ENCODE results near the gene RPTOR. TPM values are rescaled to one million over a fixed set of nuclear protein-coding genes. Genes with fewer than 3 reads are reported as not detected.
A peak's percentile ranks its signal among the peaks of the same experiment; 100 is the strongest.

RPTOR gene
- total RNA-seq, 1 donor from 2014 or later, result 65.9 TPM

DNA sequence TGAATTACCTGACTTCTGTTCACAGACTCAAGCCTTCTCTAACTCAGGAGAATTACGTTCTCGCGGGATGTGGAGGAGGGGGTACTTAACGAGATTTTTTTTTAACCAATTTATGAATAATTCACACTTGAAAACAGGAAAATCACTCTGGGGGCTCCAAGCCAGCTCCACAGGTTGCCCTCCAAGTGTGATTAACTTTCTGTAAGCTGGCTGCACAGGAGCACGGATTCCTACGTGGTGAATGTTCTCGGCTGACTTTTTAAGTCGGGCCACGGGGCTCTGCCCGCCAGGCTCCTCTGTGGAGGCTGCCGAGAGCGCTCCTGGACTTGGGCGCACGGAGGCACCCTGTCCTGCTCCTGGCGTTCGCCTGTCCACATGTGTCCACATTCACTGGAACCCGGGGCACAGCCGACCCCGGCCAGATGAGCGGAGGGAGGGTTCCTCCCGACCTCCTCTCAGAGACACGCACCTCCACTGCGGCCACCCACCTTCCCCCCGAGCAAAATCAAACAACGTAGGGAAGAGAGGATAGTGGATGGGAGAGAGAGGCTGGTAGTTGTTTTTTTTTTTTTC lies 299.9 kb downstream of the RPTOR start:
- CTCF ChIA-PET, result no interaction called here
- ATAC-seq (ENCODE audit: low read depth), result no peak
- H3K27me3 Mint-ChIP-seq, result no peaks in the 10 kb centered on the region
- H3K36me3 Mint-ChIP-seq (ENCODE audit: low read depth), result peaks cover 19% of the 10 kb centered on the region
- POLR2A ChIA-PET, result interaction anchor here (1.6 to 1.8 kb wide), 2 partner anchors 12 to 33 kb away, joined by 4 read pairs; no protein-coding TSS in a partner anchor
- no peak overlapping the region for H3K4me3 Mint-ChIP-seq
- no peaks in the 10 kb centered on the region for H3K9me3 Mint-ChIP-seq
- TF ChIP-seq, protein P1, sequence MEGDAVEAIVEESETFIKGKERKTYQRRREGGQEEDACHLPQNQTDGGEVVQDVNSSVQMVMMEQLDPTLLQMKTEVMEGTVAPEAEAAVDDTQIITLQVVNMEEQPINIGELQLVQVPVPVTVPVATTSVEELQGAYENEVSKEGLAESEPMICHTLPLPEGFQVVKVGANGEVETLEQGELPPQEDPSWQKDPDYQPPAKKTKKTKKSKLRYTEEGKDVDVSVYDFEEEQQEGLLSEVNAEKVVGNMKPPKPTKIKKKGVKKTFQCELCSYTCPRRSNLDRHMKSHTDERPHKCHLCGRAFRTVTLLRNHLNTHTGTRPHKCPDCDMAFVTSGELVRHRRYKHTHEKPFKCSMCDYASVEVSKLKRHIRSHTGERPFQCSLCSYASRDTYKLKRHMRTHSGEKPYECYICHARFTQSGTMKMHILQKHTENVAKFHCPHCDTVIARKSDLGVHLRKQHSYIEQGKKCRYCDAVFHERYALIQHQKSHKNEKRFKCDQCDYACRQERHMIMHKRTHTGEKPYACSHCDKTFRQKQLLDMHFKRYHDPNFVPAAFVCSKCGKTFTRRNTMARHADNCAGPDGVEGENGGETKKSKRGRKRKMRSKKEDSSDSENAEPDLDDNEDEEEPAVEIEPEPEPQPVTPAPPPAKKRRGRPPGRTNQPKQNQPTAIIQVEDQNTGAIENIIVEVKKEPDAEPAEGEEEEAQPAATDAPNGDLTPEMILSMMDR (IDR thresholded peaks at IDR 0.05), result no peak
- intact Hi-C loops (cut with micrococcal nuclease), result no loop called here
- H3K27ac Mint-ChIP-seq, result no peak overlapping the region
- H3K4me1 Mint-ChIP-seq, result peaks cover 36% of the 10 kb centered on the region
- DNase-seq, result no peak

DNA sequence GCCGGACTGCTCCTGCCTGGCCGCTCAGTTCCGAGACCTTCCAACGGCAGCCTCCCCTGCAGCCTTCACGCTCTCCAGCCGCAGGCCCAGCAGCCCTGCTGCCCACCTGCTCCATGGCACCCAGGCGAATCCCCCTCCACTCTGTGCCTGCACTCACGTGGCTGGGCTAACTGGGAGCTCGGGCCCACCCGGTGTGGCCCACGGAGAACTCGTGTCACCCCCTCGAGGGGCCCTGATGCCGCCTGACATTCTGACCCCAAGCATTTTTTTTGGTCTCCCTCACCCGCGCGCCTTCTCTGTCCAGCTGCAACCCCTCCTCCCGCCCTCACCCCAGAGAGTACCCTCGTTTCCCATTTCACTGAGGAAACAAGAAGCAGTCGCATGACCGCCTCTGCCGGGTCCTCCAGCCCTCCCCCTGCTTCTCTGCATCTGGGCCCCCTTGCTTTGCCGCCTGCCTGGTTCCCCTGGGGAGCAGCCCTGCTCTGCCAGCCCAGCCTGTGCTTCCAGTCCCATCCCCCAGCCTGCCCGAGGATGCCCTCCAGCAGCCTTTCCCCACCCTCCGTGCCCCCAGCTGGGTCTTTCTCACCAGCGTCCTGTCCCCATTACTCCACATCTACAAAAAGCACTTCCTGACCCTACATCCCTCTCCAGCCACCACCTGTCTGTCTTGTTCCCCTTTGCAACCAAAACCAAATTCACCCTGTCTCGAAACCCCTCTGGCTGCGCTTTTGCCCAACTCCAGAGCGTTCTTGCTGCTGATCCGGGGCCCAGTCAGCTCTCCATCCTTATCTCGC lies 300.6 kb downstream of the RPTOR start:
- no peaks in the 10 kb centered on the region for H3K9me3 Mint-ChIP-seq
- POLR2A ChIA-PET, result interaction anchor here (0.6 to 1.8 kb wide), 5 partner anchors 11 to 413 kb away, joined by 3 to 16 read pairs (median 4); no protein-coding TSS in a partner anchor
- H3K27me3 Mint-ChIP-seq, result no peaks in the 10 kb centered on the region
- peaks cover 25% of the 10 kb centered on the region for H3K36me3 Mint-ChIP-seq (ENCODE audit: low read depth)
- CTCF ChIA-PET, result no interaction called here
- H3K27ac Mint-ChIP-seq, result no peak overlapping the region
- intact Hi-C loops (cut with micrococcal nuclease), result no loop called here
- peaks cover 36% of the 10 kb centered on the region for H3K4me1 Mint-ChIP-seq
- DNase-seq, result no peak
- TF ChIP-seq, protein P1 (IDR thresholded peaks at IDR 0.05), result no peak
- no peak overlapping the region for H3K4me3 Mint-ChIP-seq
- ATAC-seq (ENCODE audit: low read depth), result peak; percentile 25

DNA sequence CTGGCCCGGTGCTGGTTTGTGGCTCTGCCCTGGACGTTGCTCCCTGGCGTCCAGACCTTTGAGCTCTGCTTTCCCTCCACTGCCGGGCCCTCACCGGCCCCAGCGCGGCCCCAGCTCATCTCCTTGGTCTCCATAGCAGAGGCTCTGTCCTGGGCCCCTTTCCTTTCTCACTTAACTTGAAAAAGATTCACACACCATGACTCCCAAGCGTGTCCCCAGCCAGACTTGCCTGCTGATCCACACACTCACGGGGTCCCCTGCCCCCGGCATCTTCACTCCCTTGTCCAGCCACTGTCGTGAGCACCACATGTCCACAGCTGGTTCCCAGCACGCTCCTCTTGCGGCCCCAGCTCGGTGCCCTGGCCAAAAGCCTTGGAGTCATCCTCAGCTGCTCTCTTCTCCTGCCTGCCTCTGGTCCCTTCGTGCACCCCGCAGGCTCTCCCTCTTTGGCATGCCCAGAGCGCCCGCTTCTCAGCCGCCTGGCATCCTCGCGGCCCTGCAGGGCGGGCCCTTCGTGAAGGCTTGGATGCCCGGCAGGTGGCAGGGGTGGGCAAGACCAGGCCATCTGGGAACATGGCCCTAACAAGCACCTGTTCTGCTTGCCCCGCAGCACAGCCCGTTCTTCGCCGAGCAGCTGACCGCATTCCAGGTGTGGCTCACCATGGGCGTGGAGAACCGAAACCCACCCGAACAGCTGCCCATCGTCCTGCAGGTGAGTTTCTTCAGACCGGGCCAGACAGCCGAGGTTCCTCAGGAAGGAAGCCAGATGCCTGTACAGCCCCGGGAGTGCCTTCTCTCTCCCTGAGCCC lies 301.4 kb downstream of the RPTOR start:
- peak; percentile 61 for ATAC-seq (ENCODE audit: low read depth)
- ChIA-PET CTCF (no interaction called here), POLR2A (interaction anchor here (0.6 to 1.8 kb wide), 5 partner anchors 11 to 414 kb away, joined by 3 to 16 read pairs (median 4); no protein-coding TSS in a partner anchor)
- Mint-ChIP-seq H3K36me3 (ENCODE audit: low read depth) (peaks cover 28% of the 10 kb centered on the region), H3K9me3 (no peaks in the 10 kb centered on the region), H3K4me3 (no peak overlapping the region), H3K4me1 (peaks cover 36% of the 10 kb centered on the region), H3K27ac (no peak overlapping the region), H3K27me3 (no peaks in the 10 kb centered on the region)
- TF ChIP-seq, protein P1 (IDR thresholded peaks at IDR 0.05), result no peak
- intact Hi-C loops (cut with micrococcal nuclease), result no loop called here
- DNase-seq, result no peak

- Mint-ChIP-seq H3K27ac (peak overlapping the region; percentile 10), H3K4me3 (peak overlapping the region; percentile 32), H3K9me3 (no peaks in the 10 kb centered on the region), H3K36me3 (ENCODE audit: low read depth) (peaks cover 31% of the 10 kb centered on the region), H3K27me3 (no peaks in the 10 kb centered on the region), H3K4me1 (peaks cover 36% of the 10 kb centered on the region)
- no peak for ATAC-seq (ENCODE audit: low read depth)
- TF ChIP-seq, protein P1 (IDR thresholded peaks at IDR 0.05), result no peak
- POLR2A ChIA-PET, result interaction anchor here (1.2 kb wide), 1 partner anchor 551 kb away, joined by 3 read pairs; no protein-coding TSS in a partner anchor
- CTCF ChIA-PET, result no interaction called here
- intact Hi-C loops (cut with micrococcal nuclease), result no loop called here
- DNase-seq, result no peak
Observed at GRCh38 chr17:80846932-80847331, 302.3 kb downstream of the RPTOR start.
